T-helper 1 cell treated with Interleukin-12 subunit alpha and Interleukin-12 subunit beta and Interleukin-4 antibody, amounts not matched to agents 30 μg/mL and 1 μg/mL, for 36 hours (primary cell): ENCODE results near the gene KIAA0232.
A peak's percentile ranks its signal among the peaks of the same experiment; 100 is the strongest.
"Not testable (repeated sequence)": the region's sequence is repeated elsewhere in the genome, so short reads cannot be mapped to it uniquely, and the experiment has no call there.

ENCODE experiments used
- H3K27ac Mint-ChIP-seq: one replicate; pipeline ENCODE4 v1.8.0; 2021; ENCODE audit warnings: mild to moderate bottlenecking, mixed read lengths
- H3K27me3 Mint-ChIP-seq: one replicate; pipeline ENCODE4 v1.8.0; 2021; ENCODE audit warnings: low read depth, mixed read lengths
- H3K36me3 Mint-ChIP-seq: one replicate; pipeline ENCODE4 v1.8.0; 2021; ENCODE audit warnings: low read depth, mixed read lengths
- H3K4me1 Mint-ChIP-seq: one replicate; pipeline ENCODE4 v1.8.0; 2021; ENCODE audit warnings: low read depth, mixed read lengths
- H3K4me3 Mint-ChIP-seq: one replicate; pipeline ENCODE4 v1.8.0; 2021; ENCODE audit warnings: mild to moderate bottlenecking, moderate library complexity, mixed read lengths
- H3K9me3 Mint-ChIP-seq: one replicate; pipeline ENCODE4 v1.8.0; 2021; ENCODE audit warnings: mixed read lengths

The KIAA0232 gene

GRCh38 chr4:6905516-6906445 is 123.3 kb downstream of the KIAA0232 start:
- no peaks in the 10 kb centered on the region for H3K9me3 Mint-ChIP-seq
- H3K27me3 Mint-ChIP-seq, result no peaks in the 10 kb centered on the region
- no peaks in the 10 kb centered on the region for H3K36me3 Mint-ChIP-seq
- no peak overlapping the region for H3K4me3 Mint-ChIP-seq
- H3K4me1 Mint-ChIP-seq, result peaks cover 58% of the 10 kb centered on the region
- H3K27ac Mint-ChIP-seq, result peak overlapping the region; percentile 15

GRCh38 chr4:6906486-6906885 is 124.0 kb downstream of the KIAA0232 start:
- not testable (repeated sequence) for H3K4me3 Mint-ChIP-seq, H3K27ac Mint-ChIP-seq, H3K9me3 Mint-ChIP-seq, H3K27me3 Mint-ChIP-seq, H3K36me3 Mint-ChIP-seq
- H3K4me1 Mint-ChIP-seq, result peaks cover 59% of the 10 kb centered on the region

DNA sequence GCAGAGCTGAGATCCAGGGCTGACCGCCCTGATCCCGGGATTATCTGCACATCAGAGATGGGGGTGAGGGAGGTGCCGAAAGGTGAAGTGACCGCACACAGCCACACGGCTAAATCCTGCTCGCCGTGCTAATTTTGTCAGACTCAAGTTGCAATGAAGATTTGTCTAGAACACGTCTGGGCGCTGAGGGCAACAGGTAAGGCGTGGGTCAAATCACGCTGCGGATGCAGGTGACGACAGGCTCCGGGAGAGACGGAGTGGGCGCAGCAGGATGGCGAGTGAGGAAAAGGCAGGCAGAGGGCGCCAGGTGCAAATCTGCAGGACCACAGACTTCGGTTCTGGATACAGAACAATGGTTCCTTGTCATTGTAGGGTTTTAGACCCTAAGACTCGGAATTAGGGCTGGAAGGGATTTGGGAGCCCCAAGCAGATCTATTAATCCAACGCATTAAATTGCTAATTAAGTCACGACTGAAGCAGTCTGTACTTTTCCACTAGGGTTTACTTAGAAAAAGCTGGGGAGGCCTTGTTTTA is 125.2 kb downstream of the KIAA0232 start:
- Mint-ChIP-seq H3K4me1 (peaks cover 62% of the 10 kb centered on the region), H3K36me3 (peaks cover 6% of the 10 kb centered on the region), H3K27ac (peak overlapping the region; percentile 22), H3K4me3 (peak overlapping the region; percentile 85), H3K27me3 (no peaks in the 10 kb centered on the region), H3K9me3 (no peaks in the 10 kb centered on the region)

GRCh38 chr4:6908432-6909112 is 126.0 kb downstream of the KIAA0232 start:
- H3K4me1 Mint-ChIP-seq, result peaks cover 63% of the 10 kb centered on the region
- H3K4me3 Mint-ChIP-seq, result peak overlapping the region; percentile 85
- peaks cover 6% of the 10 kb centered on the region for H3K36me3 Mint-ChIP-seq
- H3K27me3 Mint-ChIP-seq, result no peaks in the 10 kb centered on the region
- peak overlapping the region; percentile 93 for H3K27ac Mint-ChIP-seq
- no peaks in the 10 kb centered on the region for H3K9me3 Mint-ChIP-seq

DNA sequence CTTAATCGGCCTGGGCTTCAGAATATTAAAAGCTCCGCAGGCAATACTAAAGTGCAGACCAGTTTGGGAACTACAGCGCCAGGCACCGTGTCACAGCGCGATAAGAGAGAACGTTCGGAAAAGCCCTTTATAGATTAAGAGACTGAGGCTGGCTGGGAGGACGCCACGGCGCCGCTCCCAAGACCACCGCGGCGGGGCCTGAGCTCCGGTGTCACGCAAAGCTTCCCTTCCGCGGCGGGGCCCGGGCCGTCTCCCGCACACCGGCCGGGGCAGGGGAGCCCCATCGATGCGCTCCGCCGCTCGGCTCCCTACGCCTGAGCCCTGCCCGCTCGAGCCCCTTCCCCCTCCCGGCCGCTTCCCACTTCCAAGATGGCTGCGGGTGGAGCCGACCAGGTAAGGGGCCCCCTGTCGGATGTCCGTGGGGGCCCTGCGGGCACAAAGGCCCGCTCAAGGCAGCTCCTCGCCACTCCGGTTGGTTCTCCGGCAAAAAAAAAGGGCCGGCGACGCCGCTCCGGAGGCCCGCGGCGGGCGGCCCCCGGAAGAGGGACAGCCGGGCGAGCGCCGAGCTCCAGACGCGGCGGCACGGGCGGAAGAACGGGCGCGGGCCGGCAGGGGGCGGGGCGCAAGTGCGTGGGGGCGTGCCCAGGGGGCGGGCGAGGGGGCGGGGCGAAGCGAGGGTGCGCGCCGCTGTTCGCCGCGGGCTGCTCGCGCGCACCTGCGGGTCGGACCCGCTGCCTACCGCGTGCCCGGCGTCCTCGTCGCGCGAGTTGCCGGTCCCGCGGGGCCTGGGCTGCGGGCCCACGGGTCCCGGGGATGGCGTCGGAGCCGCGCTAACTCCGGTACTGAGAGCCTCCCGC is 126.8 kb downstream of the KIAA0232 start, which contains the start of gene TBC1D14:
TBC1D14 (plus strand) TSS at position 714 of the 857 bp plus-strand sequence. CDS start 13,564 bp downstream, outside the sequence.
- Mint-ChIP-seq H3K9me3 (no peaks in the 10 kb centered on the region), H3K4me1 (peaks cover 63% of the 10 kb centered on the region), H3K36me3 (peaks cover 6% of the 10 kb centered on the region), H3K27ac (peak within 1 kb of the TSS; percentile 93), H3K27me3 (no peaks in the 10 kb centered on the region), H3K4me3 (peak within 1 kb of the TSS; percentile 94)

- H3K27me3 Mint-ChIP-seq, result no peaks in the 10 kb centered on the region
- peak overlapping the region; percentile 93 for H3K27ac Mint-ChIP-seq
- peak overlapping the region; percentile 94 for H3K4me3 Mint-ChIP-seq
- no peaks in the 10 kb centered on the region for H3K9me3 Mint-ChIP-seq
- H3K36me3 Mint-ChIP-seq, result peaks cover 6% of the 10 kb centered on the region
- H3K4me1 Mint-ChIP-seq, result peaks cover 60% of the 10 kb centered on the region
Observed at GRCh38 chr4:6909970-6910339, 127.4 kb downstream of the KIAA0232 start.

GRCh38 chr4:6910340-6910959 is 127.9 kb downstream of the KIAA0232 start:
- peak overlapping the region; percentile 93 for H3K27ac Mint-ChIP-seq
- no peaks in the 10 kb centered on the region for H3K27me3 Mint-ChIP-seq
- H3K4me1 Mint-ChIP-seq, result peaks cover 57% of the 10 kb centered on the region
- H3K36me3 Mint-ChIP-seq, result peaks cover 6% of the 10 kb centered on the region
- H3K9me3 Mint-ChIP-seq, result no peaks in the 10 kb centered on the region
- peak overlapping the region; percentile 94 for H3K4me3 Mint-ChIP-seq

GRCh38 chr4:6910960-6911874 is 128.7 kb downstream of the KIAA0232 start:
- Mint-ChIP-seq H3K9me3 (no peaks in the 10 kb centered on the region), H3K4me3 (peak overlapping the region; percentile 94), H3K36me3 (peaks cover 6% of the 10 kb centered on the region)

GRCh38 chr4:6911917-6912316 is 129.4 kb downstream of the KIAA0232 start:
- peaks cover 63% of the 10 kb centered on the region for H3K4me1 Mint-ChIP-seq
- H3K9me3 Mint-ChIP-seq, H3K27me3 Mint-ChIP-seq, H3K36me3 Mint-ChIP-seq: not testable (repeated sequence)
- H3K4me3 Mint-ChIP-seq, result peak overlapping the region; percentile 94
- peak overlapping the region; percentile 80 for H3K27ac Mint-ChIP-seq

More at GRCh38 chr4:6910960-6911874, 128.7 kb downstream of the KIAA0232 start:
- Mint-ChIP-seq H3K4me1 (peaks cover 57% of the 10 kb centered on the region), H3K27ac (peak overlapping the region; percentile 93), H3K27me3 (no peaks in the 10 kb centered on the region)

DNA sequence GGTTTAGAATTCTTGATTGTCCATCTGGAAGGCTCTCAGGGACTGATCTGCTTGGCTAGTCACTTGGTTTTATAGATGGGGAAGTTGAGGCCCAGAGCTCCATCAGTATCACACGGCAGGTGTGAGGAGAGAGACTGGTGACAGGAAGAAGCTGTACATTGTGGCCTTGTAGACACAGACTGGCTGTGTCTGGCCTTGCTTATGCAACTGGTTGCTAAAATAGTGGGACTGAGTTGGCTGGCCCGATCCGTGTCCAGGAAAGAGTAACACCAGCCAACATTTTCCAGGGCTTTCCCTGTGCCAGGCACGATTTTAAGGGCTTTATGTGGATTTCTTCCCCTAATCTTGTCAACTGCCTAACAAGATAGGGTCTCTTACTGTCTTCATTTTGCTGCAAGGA is 129.9 kb downstream of the KIAA0232 start:
- Mint-ChIP-seq H3K4me3 (peak overlapping the region; percentile 70), H3K27me3 (no peaks in the 10 kb centered on the region), H3K36me3 (peaks cover 8% of the 10 kb centered on the region), H3K4me1 (peaks cover 64% of the 10 kb centered on the region), H3K27ac (peak overlapping the region; percentile 67), H3K9me3 (no peaks in the 10 kb centered on the region)

DNA sequence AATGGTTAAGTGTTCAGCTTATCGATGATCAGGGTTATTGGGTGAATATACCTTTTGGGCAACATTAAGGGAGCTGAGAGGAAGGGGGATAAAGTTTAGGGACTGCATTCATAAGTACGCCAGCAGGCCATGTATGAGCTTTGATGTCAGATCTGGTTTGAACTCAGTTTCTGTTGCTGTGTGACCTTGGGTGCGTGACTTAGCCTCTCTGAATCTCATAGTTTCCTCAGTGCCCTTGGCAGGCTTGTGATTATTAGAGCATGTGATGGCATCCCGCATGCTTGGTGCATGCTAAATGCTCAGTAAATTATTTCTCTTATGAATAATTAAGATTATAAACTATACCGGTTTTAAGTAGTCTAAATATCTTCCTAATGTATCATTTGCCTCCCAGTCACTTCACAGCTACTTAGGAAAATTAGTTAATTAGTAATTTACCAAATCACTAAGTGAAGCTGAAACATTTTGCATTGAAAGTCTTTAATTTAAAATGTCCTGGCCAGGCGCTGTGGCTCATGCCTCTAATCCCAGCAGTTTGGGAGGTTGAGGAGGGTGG is 130.9 kb downstream of the KIAA0232 start:
- peaks cover 66% of the 10 kb centered on the region for H3K4me1 Mint-ChIP-seq
- H3K4me3 Mint-ChIP-seq, result no peak overlapping the region
- H3K27me3 Mint-ChIP-seq, result no peaks in the 10 kb centered on the region
- no peaks in the 10 kb centered on the region for H3K9me3 Mint-ChIP-seq
- H3K36me3 Mint-ChIP-seq, result peaks cover 8% of the 10 kb centered on the region
- H3K27ac Mint-ChIP-seq, result no peak overlapping the region

DNA sequence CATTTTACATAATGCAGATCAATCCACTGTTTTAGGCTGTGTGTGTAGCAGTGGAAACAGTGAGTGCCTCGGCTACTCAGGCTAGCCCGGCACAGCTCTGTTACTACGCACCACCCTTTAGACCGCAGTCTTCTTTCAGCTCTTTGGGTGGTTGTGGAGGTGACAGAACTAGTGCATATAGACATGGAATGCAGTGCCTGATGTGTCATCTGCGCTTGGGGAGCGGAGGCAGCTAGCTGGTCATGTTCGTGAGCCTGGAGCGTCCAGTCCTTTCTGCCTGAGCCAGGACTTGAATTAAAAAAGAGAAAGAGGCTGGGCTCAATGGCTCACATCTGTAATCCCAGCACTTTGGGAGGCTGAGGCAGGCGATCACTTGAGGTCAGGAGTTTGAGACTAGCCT is 131.9 kb downstream of the KIAA0232 start:
- H3K4me1 Mint-ChIP-seq, result peaks cover 66% of the 10 kb centered on the region
- H3K36me3 Mint-ChIP-seq, result peaks cover 8% of the 10 kb centered on the region
- no peaks in the 10 kb centered on the region for H3K27me3 Mint-ChIP-seq
- H3K9me3 Mint-ChIP-seq, result no peaks in the 10 kb centered on the region
- peak overlapping the region; percentile 62 for H3K27ac Mint-ChIP-seq
- H3K4me3 Mint-ChIP-seq, result no peak overlapping the region
